ENCODE measurements around the gene LEFTY1.

Gene LEFTY1

GRCh38 chr1:225914391-225914790 lies 25.4 kb upstream of the LEFTY1 start:
- Histone ChIP-seq H3K79me2 (ENCODE audit: low read length) (peaks cover 1% of the 10 kb centered on the region; the same call in 1 of the 2 replicates), H2AFZ (ENCODE audit: low read depth, low read length) (no peak overlapping the region)
- TF ChIP-seq EZH2phosphoT487 (IDR thresholded peaks at IDR 0.05; ENCODE audit: low read depth) = no peak
- TF ChIP-seq, protein P1, sequence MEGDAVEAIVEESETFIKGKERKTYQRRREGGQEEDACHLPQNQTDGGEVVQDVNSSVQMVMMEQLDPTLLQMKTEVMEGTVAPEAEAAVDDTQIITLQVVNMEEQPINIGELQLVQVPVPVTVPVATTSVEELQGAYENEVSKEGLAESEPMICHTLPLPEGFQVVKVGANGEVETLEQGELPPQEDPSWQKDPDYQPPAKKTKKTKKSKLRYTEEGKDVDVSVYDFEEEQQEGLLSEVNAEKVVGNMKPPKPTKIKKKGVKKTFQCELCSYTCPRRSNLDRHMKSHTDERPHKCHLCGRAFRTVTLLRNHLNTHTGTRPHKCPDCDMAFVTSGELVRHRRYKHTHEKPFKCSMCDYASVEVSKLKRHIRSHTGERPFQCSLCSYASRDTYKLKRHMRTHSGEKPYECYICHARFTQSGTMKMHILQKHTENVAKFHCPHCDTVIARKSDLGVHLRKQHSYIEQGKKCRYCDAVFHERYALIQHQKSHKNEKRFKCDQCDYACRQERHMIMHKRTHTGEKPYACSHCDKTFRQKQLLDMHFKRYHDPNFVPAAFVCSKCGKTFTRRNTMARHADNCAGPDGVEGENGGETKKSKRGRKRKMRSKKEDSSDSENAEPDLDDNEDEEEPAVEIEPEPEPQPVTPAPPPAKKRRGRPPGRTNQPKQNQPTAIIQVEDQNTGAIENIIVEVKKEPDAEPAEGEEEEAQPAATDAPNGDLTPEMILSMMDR (IDR thresholded peaks at IDR 0.05; ENCODE audit: low read depth, low read length) = no peak

GRCh38 chr1:225911191-225912130 lies 22.5 kb upstream of the LEFTY1 start:
- Histone ChIP-seq H3K36me3 (replicated peaks; ENCODE audit: low read depth, low read length) (no peaks in the 10 kb centered on the region), H3K27me3 (ENCODE audit: low read depth, low read length) (no peaks in the 10 kb centered on the region), H3K4me2 (ENCODE audit: low read length) (peak overlapping the region; percentile 90), H3K4me1 (ENCODE audit: low read length) (peaks cover 24% of the 10 kb centered on the region), H3K4me3 (ENCODE audit: low read length) (peak overlapping the region; percentile 75), H4K20me1 (ENCODE audit: insufficient read depth, low read length) (no peaks in the 10 kb centered on the region), H3K79me2 (ENCODE audit: low read length) (no peaks in the 10 kb centered on the region), H2AFZ (ENCODE audit: low read depth, low read length) (peak overlapping the region; percentile 89), H3K27ac (ENCODE audit: low read length) (0 out of 2 replicates have a peak overlapping the region, but pooled peaks have one; percentile 3), H3K9me3 (ENCODE audit: insufficient read depth, low read length) (no peaks in the 10 kb centered on the region), H3K9ac (ENCODE audit: low read length) (peak overlapping the region; percentile 66)
- TF ChIP-seq, protein P1 (IDR thresholded peaks at IDR 0.05; ENCODE audit: low read depth, low read length) = peak; percentile 99
- no peak for TF ChIP-seq EZH2phosphoT487 (IDR thresholded peaks at IDR 0.05; ENCODE audit: low read depth)

More at GRCh38 chr1:225914391-225914790, 25.4 kb upstream of the LEFTY1 start:
- Histone ChIP-seq H3K4me1 (ENCODE audit: low read length) (peaks cover 37% of the 10 kb centered on the region), H4K20me1 (ENCODE audit: insufficient read depth, low read length) (0 out of 2 replicates have a peak, but pooled peaks cover under 1% of the 10 kb centered on the region), H3K4me2 (ENCODE audit: low read length) (no peak overlapping the region), H3K9ac (ENCODE audit: low read length) (no peak overlapping the region), H3K27me3 (ENCODE audit: low read depth, low read length) (no peaks in the 10 kb centered on the region), H3K27ac (ENCODE audit: low read length) (no peak overlapping the region), H3K36me3 (replicated peaks; ENCODE audit: low read depth, low read length) (peaks cover 26% of the 10 kb centered on the region), H3K9me3 (ENCODE audit: insufficient read depth, low read length) (no peaks in the 10 kb centered on the region), H3K4me3 (ENCODE audit: low read length) (no peak overlapping the region)

DNA sequence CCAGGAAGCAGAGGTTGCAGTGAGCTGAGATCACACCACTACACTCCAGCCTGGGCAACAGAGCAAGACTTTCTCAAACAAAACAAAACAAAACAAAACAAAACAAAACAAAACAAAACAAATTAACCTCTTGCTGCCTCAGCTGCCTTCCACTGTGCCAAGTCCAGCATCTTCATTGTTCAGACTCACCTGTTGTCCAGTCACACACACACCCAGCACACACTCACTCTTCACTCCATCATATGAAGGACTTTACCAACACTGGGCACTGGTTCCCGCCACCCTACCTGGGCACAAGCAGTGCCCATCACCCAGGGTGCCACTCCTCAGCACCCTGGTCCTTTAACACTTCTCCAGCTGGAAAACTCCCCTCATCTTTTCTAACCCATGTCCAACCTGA lies 20.5 kb upstream of the LEFTY1 start:
- Histone ChIP-seq H3K9ac (ENCODE audit: low read length) (no peak overlapping the region), H4K20me1 (ENCODE audit: insufficient read depth, low read length) (no peaks in the 10 kb centered on the region), H3K27me3 (ENCODE audit: low read depth, low read length) (no peaks in the 10 kb centered on the region), H3K4me3 (ENCODE audit: low read length) (no peak overlapping the region), H3K4me2 (ENCODE audit: low read length) (no peak overlapping the region), H3K9me3 (ENCODE audit: insufficient read depth, low read length) (no peaks in the 10 kb centered on the region), H3K27ac (ENCODE audit: low read length) (no peak overlapping the region), H3K4me1 (ENCODE audit: low read length) (peaks cover 24% of the 10 kb centered on the region), H3K79me2 (ENCODE audit: low read length) (no peaks in the 10 kb centered on the region), H3K36me3 (replicated peaks; ENCODE audit: low read depth, low read length) (no peaks in the 10 kb centered on the region), H2AFZ (ENCODE audit: low read depth, low read length) (no peak overlapping the region)
- no peak for TF ChIP-seq EZH2phosphoT487 (IDR thresholded peaks at IDR 0.05; ENCODE audit: low read depth)
- TF ChIP-seq, protein P1 (IDR thresholded peaks at IDR 0.05; ENCODE audit: low read depth, low read length) = no peak

DNA sequence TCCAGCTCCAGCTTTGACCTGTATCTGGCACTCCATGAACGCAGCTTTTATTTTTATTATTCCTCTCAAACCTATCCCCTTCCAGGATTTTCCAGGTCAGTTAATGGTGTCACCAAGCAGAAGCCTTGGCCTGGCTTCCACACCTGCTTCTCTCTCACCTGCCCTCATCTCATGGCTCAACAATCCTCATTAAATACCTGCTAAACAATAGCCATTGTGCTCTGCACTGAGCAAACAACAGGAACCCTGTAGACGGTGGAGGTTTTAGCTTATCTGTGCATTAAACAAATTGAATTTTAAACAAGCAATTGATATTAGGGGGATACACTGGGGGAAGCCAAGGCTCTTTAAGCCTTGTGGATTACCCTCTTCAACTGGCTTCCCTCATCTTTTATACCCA lies 19.8 kb upstream of the LEFTY1 start:
- H3K27me3 ChIP-seq (ENCODE audit: low read depth, low read length) = no peaks in the 10 kb centered on the region
- H3K4me1 ChIP-seq (ENCODE audit: low read length) = peaks cover 24% of the 10 kb centered on the region
- no peaks in the 10 kb centered on the region for H3K79me2 ChIP-seq (ENCODE audit: low read length)
- H4K20me1 ChIP-seq (ENCODE audit: insufficient read depth, low read length) = no peaks in the 10 kb centered on the region
- H3K9ac ChIP-seq (ENCODE audit: low read length) = no peak overlapping the region
- H3K27ac ChIP-seq (ENCODE audit: low read length) = no peak overlapping the region
- H3K36me3 ChIP-seq (replicated peaks; ENCODE audit: low read depth, low read length) = no peaks in the 10 kb centered on the region
- no peak overlapping the region for H3K4me2 ChIP-seq (ENCODE audit: low read length)
- H3K9me3 ChIP-seq (ENCODE audit: insufficient read depth, low read length) = no peaks in the 10 kb centered on the region
- no peak overlapping the region for H3K4me3 ChIP-seq (ENCODE audit: low read length)
- no peak overlapping the region for H2AFZ ChIP-seq (ENCODE audit: low read depth, low read length)
- no peak for TF ChIP-seq EZH2phosphoT487 (IDR thresholded peaks at IDR 0.05; ENCODE audit: low read depth)
- TF ChIP-seq, protein P1 (IDR thresholded peaks at IDR 0.05; ENCODE audit: low read depth, low read length) = no peak
